GM12874 (cell line): ENCODE measurements around the gene CCNC.

Experiments used
- TF ChIP-seq, protein P1 (sequence below): IDR thresholded peaks from 2 replicates; pipeline ENCODE4 v1.5.1; 2011; ENCODE audit warnings: low read depth, mild to moderate bottlenecking, control low read depth, low read length, moderate library complexity; ENCODE audit not compliant: insufficient read depth

The CCNC gene

DNA sequence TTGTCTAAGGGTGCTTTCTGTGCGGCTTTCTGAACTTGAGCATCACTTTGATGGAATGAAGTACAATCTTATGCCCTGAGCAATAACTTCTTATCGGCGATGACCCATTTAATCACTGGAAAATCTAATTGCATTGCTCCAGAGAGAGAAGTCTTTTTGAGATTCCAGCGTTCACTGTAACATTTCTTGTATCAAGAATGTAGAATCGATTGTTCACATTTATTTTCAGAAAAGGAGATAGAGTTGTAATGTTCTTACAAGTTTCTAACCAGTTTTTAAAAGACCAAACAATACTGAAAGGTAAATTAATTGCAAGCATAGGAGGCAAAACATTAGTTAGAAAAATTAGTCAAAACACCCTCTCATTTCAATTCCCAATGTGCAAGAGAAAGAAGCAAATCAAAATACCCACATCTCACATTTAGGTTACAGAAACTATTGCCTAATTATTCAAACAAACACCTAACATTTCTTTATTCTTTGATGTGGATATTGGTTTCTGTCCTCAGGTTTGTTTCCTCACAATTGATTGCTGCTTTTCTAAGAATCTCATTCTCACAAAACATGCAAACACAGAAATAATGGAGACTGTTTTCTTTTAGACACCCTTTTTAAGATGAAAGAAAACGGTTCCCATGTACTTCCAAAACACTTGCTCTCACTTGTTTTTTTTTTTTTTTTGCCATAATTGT is 23.4 kb upstream of the CCNC start:
- TF ChIP-seq, protein P1, sequence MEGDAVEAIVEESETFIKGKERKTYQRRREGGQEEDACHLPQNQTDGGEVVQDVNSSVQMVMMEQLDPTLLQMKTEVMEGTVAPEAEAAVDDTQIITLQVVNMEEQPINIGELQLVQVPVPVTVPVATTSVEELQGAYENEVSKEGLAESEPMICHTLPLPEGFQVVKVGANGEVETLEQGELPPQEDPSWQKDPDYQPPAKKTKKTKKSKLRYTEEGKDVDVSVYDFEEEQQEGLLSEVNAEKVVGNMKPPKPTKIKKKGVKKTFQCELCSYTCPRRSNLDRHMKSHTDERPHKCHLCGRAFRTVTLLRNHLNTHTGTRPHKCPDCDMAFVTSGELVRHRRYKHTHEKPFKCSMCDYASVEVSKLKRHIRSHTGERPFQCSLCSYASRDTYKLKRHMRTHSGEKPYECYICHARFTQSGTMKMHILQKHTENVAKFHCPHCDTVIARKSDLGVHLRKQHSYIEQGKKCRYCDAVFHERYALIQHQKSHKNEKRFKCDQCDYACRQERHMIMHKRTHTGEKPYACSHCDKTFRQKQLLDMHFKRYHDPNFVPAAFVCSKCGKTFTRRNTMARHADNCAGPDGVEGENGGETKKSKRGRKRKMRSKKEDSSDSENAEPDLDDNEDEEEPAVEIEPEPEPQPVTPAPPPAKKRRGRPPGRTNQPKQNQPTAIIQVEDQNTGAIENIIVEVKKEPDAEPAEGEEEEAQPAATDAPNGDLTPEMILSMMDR = no peak

DNA sequence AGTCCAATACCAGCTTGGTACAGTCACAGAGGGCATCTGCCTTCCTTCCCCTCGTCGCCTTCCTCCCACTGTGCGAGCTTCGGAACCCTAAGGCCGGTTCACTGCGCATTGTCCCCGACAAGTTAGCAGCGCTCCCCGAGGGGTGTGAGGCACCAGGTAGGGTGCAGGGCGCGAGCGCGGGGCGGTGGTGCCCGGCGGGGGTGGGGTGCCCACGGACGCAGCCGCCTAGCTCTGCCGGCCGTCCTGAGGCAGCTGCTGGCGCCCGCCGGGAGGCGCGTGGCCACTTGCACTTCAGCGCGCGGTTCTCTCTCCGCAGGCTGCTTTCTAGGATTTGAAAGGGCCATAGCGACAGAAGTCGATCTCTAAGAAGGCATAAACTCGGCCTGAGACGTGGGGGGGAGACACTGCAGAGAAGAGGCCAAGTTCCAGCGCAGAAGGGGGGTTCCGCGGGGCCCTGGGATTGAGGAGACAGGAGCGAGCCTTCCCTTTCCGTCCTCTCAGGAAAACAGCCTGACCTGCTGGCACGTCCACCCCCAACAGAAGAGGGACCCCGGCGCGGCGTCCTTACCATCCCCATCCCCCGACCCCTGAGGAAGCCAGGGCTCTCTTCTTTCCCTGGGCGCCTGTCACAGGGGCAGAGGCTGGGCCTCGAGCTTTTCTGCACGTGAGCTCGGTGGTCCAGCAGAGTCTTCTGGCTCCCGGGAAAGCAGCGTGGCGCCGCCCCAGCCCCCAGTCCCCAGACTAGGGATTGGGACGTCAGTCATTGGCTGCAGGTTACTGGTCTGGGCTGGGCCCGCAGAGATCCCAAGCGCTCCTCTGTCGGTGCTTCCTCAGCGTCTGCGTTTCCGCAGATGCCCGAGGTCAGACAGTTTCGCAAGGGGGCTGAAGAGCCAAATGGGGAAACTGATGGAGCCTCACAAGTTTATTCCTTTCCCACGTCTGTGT is 22.5 kb upstream of the CCNC start:
- TF ChIP-seq, protein P1 = no peak

DNA sequence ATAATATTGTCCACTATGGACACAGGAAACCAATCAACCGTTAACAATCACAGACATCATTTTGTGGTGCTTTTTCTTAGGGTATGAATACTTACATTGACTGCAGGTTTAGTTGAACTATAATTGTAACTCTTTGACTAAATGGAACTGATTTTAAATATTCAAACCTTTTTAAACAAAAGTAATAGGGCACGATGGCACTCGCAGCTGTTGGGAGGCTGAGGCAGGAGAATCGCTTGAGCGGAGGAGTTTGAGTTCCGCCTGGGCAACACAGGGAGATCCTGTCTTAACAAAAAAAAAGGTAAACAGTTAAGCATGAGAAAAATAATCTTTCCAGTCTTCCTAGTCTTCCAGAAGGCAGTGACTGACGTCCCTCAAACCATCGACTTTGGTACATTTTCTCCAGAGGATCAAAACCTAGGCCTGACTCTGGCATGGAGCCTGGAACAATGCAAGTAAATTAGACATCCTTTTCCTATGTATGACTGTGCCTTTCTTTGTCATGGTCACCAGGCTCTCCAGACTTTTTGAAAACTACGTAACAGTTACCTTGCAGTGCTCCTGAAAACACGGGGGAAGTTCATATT is 21.5 kb upstream of the CCNC start:
- TF ChIP-seq, protein P1 = no peak

DNA sequence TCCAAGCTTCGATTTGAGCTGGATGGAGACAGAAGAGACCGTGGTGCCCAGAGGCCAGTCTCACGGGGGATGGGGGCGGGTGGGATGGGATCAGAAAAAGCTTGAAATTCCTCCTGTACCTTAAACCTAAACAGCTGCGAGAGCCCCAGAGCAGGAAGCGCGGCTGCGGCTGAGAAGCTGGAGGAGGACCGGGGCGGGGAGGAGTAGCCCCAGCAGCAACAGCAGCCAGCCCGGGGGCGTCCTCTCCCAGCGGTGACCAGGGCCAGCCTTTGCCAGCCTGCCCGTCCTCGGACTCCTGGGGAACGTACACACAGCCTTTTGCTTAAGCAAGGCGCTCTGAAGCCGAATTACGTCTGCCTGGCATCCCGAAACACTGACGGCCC is 20.8 kb upstream of the CCNC start:
- TF ChIP-seq, protein P1 = no peak

DNA sequence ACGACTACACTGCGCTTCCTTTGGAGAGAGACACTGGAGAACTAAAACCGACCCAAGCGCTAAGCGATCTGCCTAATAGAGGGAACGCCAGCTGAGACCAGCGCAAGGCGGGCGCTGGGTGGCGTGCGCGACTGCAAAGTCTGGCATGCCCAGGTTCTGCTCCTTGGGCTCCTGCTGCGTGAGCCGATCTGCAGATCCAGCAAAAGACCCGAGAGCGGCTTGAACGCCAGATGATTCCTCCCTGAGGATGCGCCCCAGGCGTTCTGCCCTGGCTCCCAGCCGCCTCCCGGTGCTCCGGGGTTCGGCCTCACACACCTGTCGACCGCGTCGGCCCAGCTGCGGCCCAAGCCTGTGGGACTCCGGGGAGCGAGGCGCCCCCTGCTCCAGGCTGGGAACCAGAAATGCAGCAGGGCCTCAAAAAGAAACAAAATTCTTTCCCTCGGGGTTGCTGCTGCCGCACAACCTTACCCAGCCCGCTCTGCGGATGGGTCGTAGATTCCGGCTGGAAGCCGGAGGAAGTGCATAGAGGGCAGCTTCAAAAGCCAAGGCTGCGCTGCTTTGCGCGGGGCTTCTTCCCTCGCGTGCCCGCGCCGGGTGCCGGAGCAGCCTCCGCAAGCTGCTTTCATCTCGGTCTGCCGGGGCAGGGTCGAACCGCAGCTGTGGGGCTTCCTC is 20.3 kb upstream of the CCNC start:
- TF ChIP-seq, protein P1 = peak; percentile 63

DNA sequence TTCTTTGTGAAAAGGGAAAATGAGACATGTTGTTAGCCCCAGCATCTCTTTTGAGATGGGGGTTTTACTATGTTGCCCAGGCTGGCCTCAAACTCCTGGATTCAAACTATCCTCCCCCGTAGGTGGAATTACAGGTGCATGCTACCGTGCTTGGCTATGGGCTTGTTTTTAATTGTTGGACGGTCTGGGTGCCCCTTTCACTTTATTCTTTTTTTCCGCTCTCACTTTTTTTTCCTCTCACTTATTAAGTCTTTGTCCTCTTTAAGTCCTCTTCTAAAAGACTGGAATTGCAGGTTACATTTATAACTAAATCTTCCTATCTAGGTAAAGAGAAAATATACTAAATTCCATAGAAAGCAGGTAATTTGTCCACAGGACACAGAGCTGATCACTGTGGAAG is 19.3 kb upstream of the CCNC start:
- TF ChIP-seq, protein P1 = no peak

DNA sequence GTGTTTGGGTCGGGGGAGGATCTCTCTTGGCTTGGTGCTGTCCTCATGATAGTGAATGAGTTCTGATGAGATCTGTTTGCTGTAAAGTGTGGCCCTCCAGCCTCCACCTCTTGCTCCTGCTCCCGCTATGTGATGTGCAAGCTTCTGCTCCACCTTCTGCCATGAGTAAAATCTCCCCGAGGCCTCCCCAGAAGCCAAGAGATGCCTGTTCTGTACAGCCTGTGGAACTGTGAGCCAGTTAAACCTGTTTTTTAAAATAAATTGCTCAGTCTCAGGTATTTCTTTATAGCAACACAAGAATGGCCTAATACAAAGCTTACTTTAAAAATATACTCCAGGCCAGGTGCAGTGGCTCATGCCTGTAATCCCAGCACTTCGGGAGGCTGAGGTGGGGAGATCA is 11.3 kb upstream of the CCNC start:
- TF ChIP-seq, protein P1 = no peak
